Smooth muscle cell (in vitro differentiated cells): ENCODE data around the gene TMEM62. TPM values are rescaled to one million over a fixed set of nuclear protein-coding genes. Genes with fewer than 3 reads are reported as not detected.

Experiments
- DNase-seq: peaks from one replicate; lab custom pipeline; 2025; ENCODE audit not compliant: unreplicated experiment; lab: John Stamatoyannopoulos, UW
- H2AFZ ChIP-seq: fragments of 200-600 bp; sonication (generic); 2 replicates; pipeline ENCODE4 v1.6.0; 2016; ENCODE audit warnings: antibody characterized with exemption, low read depth, mild to moderate bottlenecking
- H3F3A ChIP-seq: fragments of 200-600 bp; sonication (generic); 2 replicates; pipeline ENCODE4 v1.6.0; 2017; ENCODE audit warnings: antibody characterized with exemption, low read depth
- H3K27ac ChIP-seq: fragments of 200-600 bp; sonication (generic); 2 replicates; pipeline ENCODE4 v1.5.1; 2016; ENCODE audit warnings: low read depth, mild to moderate bottlenecking
- H3K27me3 ChIP-seq: fragments of 200-600 bp; sonication (generic); 2 replicates; pipeline ENCODE4 v1.6.1; 2016; ENCODE audit warnings: low read depth, mild to moderate bottlenecking
- H3K36me3 ChIP-seq: fragments of 200-600 bp; sonication (generic); 2 replicates; pipeline ENCODE4 v1.5.1; 2016; ENCODE audit warnings: low read depth
- H3K4me1 ChIP-seq: fragments of 200-600 bp; sonication (generic); 2 replicates; pipeline ENCODE4 v1.5.1; 2016; ENCODE audit warnings: low read depth
- H3K4me2 ChIP-seq: fragments of 200-600 bp; sonication (generic); 2 replicates; pipeline ENCODE4 v1.6.0; 2016; ENCODE audit warnings: mild to moderate bottlenecking
- H3K4me3 ChIP-seq: fragments of 200-600 bp; sonication (generic); 2 replicates; pipeline ENCODE4 v1.5.1; 2016; ENCODE audit warnings: mild to moderate bottlenecking
- H3K79me2 ChIP-seq: fragments of 200-600 bp; sonication (generic); 2 replicates; pipeline ENCODE4 v1.6.0; 2016; ENCODE audit warnings: low read depth, mild to moderate bottlenecking
- H3K9ac ChIP-seq: fragments of 200-600 bp; sonication (generic); 2 replicates; pipeline ENCODE4 v1.6.0; 2016; ENCODE audit warnings: low read depth
- H3K9me3 ChIP-seq: fragments of 200-600 bp; sonication (generic); replicated peaks from 2 replicates; pipeline ENCODE4 v1.5.1; 2016; ENCODE audit warnings: low read depth
- H4K20me1 ChIP-seq: fragments of 200-600 bp; sonication (generic); 2 replicates; pipeline ENCODE4 v1.6.0; 2016; ENCODE audit warnings: low read depth
- CTCF ChIP-seq: fragments of 200-600 bp; sonication (generic); IDR thresholded peaks from 2 replicates; pipeline ENCODE4 v1.5.1; 2017; ENCODE audit warnings: borderline replicate concordance, mild to moderate bottlenecking, antibody characterized with exemption; ENCODE audit not compliant: insufficient read depth, poor library complexity, severe bottlenecking
- WGBS: methylation state at CpG from one replicate; pipeline ENCODE4 v1.1.7; 2016; ENCODE audit warnings: low lambda C conversion rate; 5-methylcytosine and 5-hydroxymethylcytosine counted together
- polyA plus RNA-seq: library from polyadenylated mRNA; unstranded; fragments of >200 nt; fragmentation: Nextera tagmentation; extraction: Ambion mirVana; gene quantifications from 2 replicates; pipeline ENCODE4 v1.2.1, GENCODE V29; 2016
- total RNA-seq: library from RNA; depleted of rRNA; stranded (reverse); fragments of >200 nt; gene quantifications from 2 replicates; pipeline ENCODE4 v1.2.3, GENCODE V29; 2014

The TMEM62 gene
- total and polyA plus RNA-seq, 2 experiments from 2014 or later, result 3.1 to 12.0 TPM

- Histone ChIP-seq H3K27ac (no peak overlapping the region), H3K36me3 (no peaks in the 10 kb centered on the region), H3K4me3 (no peak overlapping the region), H3F3A (no peaks in the 10 kb centered on the region), H3K79me2 (no peaks in the 10 kb centered on the region), H4K20me1 (no peaks in the 10 kb centered on the region), H3K9ac (no peak overlapping the region), H3K4me2 (no peak overlapping the region), H3K9me3 (no peaks in the 10 kb centered on the region), H3K27me3 (peaks cover 8% of the 10 kb centered on the region), H2AFZ (no peak overlapping the region), H3K4me1 (no peaks in the 10 kb centered on the region)
- no peak for TF ChIP-seq CTCF
- over 99% methylated on average over 4 of the region's 4 CpGs for WGBS
- DNase-seq, result no peak
Measured at GRCh38 chr15:43128980-43129335, 4.4 kb upstream of the TMEM62 start.

- H3F3A ChIP-seq, result no peaks in the 10 kb centered on the region
- no peaks in the 10 kb centered on the region for H3K9me3 ChIP-seq
- no peak for TF ChIP-seq CTCF
- H3K9ac ChIP-seq, result peak overlapping the region; percentile 51
- no peak overlapping the region for H3K27ac ChIP-seq
- H3K36me3 ChIP-seq, result no peaks in the 10 kb centered on the region
- DNase-seq, result no peak
- peak overlapping the region; percentile 96 for H3K4me2 ChIP-seq
- peak overlapping the region; percentile 100 for H2AFZ ChIP-seq
- H3K79me2 ChIP-seq, result no peaks in the 10 kb centered on the region
- H4K20me1 ChIP-seq, result no peaks in the 10 kb centered on the region
- 30% methylated on average over 20 of the region's 20 CpGs for WGBS
- H3K4me1 ChIP-seq, result no peaks in the 10 kb centered on the region
- H3K4me3 ChIP-seq, result peak overlapping the region; percentile 89
- peaks cover 16% of the 10 kb centered on the region for H3K27me3 ChIP-seq
Measured at GRCh38 chr15:43132830-43133429, 456 bp upstream of the TMEM62 start.

GRCh38 chr15:43134157-43134635 lies 810 bp downstream of the TMEM62 start:
- H3F3A ChIP-seq, result no peaks in the 10 kb centered on the region
- no peaks in the 10 kb centered on the region for H3K9me3 ChIP-seq
- H3K27ac ChIP-seq, result no peak overlapping the region
- peaks cover 16% of the 10 kb centered on the region for H3K27me3 ChIP-seq
- H4K20me1 ChIP-seq, result no peaks in the 10 kb centered on the region
- H3K4me2 ChIP-seq, result peak overlapping the region; percentile 96
- H2AFZ ChIP-seq, result peak overlapping the region; percentile 100
- peak overlapping the region; percentile 51 for H3K9ac ChIP-seq
- no peaks in the 10 kb centered on the region for H3K79me2 ChIP-seq
- H3K4me3 ChIP-seq, result peak overlapping the region; percentile 89
- WGBS, result 19% methylated on average over 12 of the region's 12 CpGs
- H3K4me1 ChIP-seq, result no peaks in the 10 kb centered on the region
- TF ChIP-seq CTCF, result no peak
- no peaks in the 10 kb centered on the region for H3K36me3 ChIP-seq
- DNase-seq, result no peak

GRCh38 chr15:43135351-43135750 lies 2.0 kb downstream of the TMEM62 start:
- 77% methylated on average over 3 of the region's 3 CpGs for WGBS
- H3K27ac ChIP-seq, result no peak overlapping the region

More at GRCh38 chr15:43135351-43135750, 2.0 kb downstream of the TMEM62 start:
- Histone ChIP-seq H3K4me3 (no peak overlapping the region), H3K9me3 (no peaks in the 10 kb centered on the region), H3K4me2 (no peak overlapping the region), H4K20me1 (no peaks in the 10 kb centered on the region), H2AFZ (no peak overlapping the region), H3K79me2 (no peaks in the 10 kb centered on the region), H3K27me3 (peaks cover 16% of the 10 kb centered on the region), H3K36me3 (no peaks in the 10 kb centered on the region), H3K9ac (no peak overlapping the region), H3F3A (no peaks in the 10 kb centered on the region), H3K4me1 (no peaks in the 10 kb centered on the region)
- DNase-seq, result no peak
- TF ChIP-seq CTCF, result no peak
